ENCODE data around the gene ZBTB44.
"Not testable (repeated sequence)": the region's sequence is repeated elsewhere in the genome, so short reads cannot be mapped to it uniquely, and the experiment has no call there.

The ZBTB44 gene, protein sequence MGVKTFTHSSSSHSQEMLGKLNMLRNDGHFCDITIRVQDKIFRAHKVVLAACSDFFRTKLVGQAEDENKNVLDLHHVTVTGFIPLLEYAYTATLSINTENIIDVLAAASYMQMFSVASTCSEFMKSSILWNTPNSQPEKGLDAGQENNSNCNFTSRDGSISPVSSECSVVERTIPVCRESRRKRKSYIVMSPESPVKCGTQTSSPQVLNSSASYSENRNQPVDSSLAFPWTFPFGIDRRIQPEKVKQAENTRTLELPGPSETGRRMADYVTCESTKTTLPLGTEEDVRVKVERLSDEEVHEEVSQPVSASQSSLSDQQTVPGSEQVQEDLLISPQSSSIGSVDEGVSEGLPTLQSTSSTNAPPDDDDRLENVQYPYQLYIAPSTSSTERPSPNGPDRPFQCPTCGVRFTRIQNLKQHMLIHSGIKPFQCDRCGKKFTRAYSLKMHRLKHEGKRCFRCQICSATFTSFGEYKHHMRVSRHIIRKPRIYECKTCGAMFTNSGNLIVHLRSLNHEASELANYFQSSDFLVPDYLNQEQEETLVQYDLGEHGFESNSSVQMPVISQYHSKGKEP

GRCh38 chr11:130314750-130315285 lies at the start of gene ZBTB44:
TSS of gene ZBTB44 (minus strand) at chr11:130314917. CDS start at chr11:130261873, 53,044 bp downstream.
- peak; percentile 89 for DNase-seq

DNA sequence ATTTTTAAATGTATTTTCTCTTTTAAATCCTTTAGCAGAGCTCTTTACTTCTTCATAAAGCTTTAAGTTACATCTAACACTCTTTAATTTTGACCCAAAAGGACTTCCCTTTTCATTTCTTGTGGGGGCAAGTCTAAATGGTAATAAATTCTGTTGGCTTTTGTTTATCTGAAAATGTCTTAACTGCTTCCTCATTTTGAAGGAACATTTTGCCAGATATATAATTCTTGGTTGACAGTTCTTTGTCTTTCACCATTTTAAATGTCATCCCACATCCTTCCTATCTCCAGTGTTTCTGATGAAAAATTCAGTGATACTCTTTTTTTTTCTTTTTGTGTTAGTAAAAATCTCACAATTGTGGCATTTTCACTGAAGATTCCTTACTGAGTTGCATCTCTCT lies 44.7 kb upstream of the ZBTB44 start:
- no peak for DNase-seq

GRCh38 chr11:130358398-130358797 lies 43.7 kb upstream of the ZBTB44 start:
- DNase-seq, result no peak

DNA sequence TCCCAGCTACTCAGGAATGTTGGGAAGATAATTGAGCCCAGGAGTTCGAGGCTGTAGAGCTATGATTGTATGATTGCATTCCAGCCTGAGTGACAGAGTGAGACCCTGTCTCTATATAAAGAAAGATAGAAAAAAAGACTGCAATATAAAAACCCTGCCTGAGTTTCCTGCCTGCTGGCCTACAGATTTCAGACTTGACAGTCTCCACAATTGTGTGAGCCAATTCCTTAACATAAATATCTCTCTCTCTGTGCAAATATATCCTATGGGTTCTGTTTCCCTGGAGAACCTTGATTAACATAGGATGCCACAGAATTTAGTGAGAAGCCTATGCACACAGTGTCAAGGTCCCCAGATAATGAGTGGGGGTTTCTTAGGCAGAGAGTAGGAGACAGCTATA lies 32.5 kb upstream of the ZBTB44 start:
- no peak for DNase-seq

DNA sequence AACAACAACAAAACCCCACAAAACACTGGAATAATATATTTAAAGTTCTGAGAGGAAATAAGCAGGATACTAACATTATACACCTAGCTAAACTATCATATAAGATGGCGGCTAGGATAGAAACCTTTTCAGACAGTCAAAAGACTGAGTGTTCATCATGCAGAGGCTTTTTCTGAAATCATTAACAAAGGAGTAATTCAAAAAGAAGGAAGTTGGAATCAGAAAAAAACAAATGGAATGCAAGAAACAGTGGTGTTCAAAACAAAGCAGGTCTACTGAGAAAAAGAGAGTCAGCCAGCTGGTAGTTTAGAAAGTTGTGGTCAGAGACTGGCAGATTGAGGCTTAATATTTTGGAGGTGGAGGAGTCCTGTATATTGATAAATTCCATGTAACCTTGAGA lies 30.1 kb upstream of the ZBTB44 start:
- no peak for DNase-seq

DNA sequence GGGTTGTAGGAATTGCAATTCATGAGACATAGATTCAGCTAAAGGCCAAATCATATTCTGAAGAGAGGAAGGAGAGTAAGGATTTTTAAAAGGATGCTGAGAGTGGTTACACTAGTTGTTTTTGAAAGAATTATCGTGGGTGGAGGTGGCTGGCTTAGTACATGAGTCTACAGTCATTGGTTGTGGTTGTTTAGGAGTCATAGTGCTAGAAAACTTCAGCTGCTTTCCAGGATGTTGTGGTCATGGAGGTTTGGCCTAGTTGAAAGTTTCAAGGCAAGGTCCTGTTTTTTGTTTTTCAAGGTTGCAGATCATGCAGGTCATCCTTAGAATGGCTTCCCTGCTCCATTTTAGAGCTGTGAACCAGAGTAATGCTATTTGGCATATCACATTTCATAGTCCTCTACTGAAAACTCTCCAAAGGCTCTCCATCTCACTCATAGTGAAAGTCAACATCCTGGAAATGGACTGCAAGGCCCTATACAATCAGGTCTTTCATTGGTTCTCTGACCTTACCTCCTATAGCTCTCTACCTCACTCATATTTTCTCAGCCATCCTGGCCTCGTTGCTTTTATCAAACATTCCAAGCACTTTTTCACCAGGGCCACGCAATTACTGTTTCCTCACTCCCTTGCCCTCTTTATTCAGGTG lies 26.1 kb upstream of the ZBTB44 start:
- DNase-seq, result no peak

DNA sequence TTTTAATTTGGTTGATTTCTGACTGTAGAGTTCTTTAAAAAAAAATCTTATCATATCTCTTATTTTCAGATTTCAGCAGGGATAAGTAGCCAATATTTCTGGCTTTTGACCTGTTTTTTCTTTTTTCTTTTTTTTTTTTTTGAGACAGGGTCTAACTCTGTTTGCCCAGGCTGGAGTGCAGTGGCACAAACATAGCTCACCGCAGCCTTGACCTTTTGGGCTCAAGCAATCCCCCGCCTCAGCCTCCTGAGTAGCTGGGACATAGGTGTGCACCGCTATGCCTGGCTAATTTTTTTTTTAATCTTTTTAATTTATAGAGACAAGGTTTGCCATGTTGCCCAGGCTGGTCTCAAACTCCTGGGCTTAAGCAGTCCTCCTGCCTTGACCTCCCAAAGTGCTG lies 23.9 kb upstream of the ZBTB44 start:
- DNase-seq, result no peak

DNA sequence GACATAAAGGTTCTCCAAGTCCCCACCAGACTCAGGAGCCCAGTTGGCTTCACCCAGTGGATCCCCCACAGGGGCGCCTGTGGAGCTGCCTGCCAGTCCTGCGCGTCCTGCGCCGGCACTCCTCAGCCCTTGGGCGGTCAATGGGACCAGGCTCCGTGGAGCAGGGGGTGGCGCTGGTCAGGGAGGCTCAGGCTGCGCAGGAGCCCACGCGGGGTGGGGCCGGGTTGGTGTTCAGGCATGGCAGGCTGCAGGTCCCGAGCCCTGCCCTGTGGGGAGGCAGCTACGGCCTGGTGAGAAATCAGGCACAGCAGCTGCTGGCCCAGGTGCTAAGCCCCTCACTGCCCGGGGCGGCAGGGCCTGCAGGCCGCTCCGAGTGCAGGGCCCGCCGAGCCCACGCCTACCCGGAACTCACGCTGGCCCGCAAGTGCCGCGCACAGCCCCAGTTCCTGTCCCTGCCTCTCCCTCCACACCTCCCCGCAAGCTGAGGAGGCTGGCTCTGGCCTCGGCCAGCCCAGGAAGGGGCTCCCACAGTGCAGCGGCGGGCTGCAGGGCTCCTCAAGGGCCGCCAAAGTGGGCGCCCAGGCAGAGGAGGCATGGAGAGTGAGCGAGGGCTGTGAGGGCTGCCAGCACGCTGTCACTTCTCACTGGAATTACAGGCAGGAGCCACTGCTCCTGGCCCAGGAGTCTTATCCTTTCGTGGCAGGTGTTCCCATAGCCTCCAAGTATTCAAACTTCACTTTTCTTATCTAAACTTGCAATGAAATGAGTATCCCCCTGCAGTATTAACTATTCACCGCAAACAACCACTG lies 22.8 kb upstream of the ZBTB44 start:
- DNase-seq, result no peak

- DNase-seq, result not testable (repeated sequence)
Observed at GRCh38 chr11:130331397-130331796, 16.7 kb upstream of the ZBTB44 start.

- no peak for DNase-seq
Observed at GRCh38 chr11:130330101-130330684, 15.5 kb upstream of the ZBTB44 start.

DNA sequence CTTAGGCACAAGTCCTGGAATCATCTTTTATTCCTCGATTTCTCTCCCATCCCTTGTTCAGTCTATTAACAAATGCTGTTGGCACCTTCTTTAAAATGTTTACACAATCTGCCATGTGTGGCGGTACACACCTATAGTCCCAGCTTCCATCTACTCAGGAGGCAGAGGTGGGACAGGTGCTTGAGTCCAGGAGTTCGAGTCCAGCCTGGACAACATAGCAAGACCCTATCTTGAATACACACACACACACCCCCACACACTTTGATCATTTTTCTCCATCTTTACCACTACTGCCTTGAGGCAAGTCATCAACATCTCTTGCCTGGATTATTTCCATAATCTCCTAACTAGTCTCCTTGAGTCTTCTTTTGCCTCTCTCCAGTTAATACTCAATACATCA lies 13.7 kb upstream of the ZBTB44 start:
- DNase-seq, result no peak

- DNase-seq, result no peak
Observed at GRCh38 chr11:130327716-130328115, 13.0 kb upstream of the ZBTB44 start.

DNA sequence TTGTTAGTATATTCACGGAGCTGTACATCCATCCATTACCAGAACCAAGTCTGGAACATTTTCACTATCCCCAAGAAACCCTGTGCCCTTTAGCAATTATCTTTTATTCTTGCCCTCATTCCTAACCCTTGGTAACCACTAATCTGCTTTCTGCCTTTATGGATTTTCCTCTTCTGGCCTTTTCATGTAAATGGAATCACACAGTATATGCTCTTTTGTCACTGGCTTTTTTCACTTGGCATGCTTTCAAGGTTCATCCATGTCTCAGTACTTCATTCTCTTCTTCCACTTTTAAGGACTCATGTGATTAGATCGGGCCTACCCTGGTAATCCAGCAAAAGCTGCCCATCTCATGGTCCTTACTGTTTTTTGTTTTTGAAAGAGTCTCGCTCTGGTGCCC lies 11.0 kb upstream of the ZBTB44 start:
- DNase-seq, result no peak

DNA sequence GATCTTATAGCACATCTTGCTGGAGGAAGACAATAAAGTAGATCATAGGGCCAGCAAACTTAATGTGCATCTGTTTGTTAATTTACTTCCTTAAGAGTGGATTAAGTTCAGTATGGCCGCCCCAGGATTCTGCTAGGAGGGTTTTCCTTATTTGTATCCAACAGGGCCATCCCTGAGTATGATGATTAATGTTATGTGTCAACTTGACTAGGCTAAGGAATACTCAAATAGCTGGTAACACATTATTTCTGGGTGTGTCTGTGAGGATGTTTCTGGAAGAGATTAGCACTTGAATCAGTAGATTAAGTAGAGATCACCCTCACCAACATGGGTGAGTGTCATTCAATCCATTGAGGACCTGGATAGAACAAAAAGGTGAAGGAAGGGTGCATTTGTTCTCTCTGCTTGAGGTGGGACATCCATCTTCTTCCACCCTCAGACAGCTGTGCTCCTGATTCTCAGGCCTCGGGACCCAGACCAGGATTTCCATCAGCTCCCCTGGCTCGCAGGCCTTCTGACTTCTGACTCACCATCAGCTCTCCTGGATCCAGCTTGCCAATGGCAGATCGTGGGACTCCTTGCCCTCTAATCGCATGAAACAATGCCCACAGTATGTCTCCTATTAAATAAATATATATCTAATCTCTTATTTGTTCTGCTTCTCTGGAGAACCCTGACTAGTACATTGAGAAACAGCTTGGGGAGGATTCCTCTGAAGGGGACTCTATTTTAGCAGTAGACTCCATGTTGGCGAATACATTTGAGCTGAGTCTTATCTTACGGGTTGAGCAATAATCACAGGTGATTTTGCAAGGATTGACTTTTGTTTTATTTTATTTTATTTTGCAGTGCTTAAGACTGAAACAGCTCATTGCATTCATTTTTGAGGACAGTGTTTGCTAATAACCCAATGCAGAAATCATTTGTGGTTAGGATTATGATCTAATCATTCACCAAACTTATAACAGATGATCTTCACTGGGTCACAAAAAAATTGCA lies 9.0 kb upstream of the ZBTB44 start:
- DNase-seq, result no peak

DNA sequence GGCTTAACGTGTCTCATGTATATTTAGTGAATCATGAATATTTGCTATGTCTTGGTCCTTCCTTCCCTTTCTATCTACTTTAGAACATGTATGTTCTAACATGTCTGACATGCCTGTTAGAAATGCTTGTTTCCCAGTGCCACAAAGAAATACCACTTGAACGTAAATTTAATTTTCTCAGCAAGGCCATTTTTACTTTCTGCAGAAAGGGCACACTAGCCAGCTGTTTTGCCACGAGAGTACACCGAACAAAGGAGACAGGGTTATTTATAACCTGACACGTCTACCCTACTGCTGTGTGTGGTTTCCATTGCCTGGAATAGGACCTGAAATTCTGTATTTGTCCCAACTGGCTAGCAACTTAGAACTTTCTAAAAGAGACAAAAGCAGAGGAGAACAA lies 7.4 kb upstream of the ZBTB44 start:
- no peak for DNase-seq

- no peak for DNase-seq
Observed at GRCh38 chr11:130318031-130318673, 3.4 kb upstream of the ZBTB44 start.

- DNase-seq, result peak; percentile 36
Observed at GRCh38 chr11:130315354-130315970, 745 bp upstream of the ZBTB44 start.

DNA sequence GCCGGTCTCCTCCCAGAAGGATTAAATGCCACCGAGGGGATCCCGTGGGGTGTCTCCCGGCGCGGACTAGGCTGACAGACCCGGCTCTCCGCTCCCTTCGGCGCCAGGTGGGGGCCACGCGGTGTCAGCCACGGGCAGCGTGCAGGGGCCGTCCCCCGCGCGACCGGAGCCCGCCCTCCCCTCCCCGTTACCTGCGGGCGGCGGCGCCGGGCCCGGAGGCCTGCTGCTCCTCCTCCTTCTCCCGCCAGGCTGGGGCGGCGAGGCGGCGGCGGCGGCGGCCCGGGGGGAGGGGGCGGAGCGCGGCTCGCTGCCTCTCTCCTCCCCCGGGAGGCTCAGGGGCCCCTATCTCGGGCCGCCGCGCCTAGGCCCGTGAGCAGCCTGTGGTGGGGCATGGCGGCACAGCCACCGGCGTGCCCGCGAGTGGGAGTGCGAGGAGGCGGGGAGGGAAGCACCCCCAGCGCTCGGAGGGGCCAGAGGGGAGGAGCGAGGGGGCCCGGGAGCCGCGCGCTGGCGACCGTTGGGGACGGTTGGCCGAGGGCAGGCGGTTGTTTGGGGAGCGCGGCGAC lies 450 bp downstream of the ZBTB44 start:
- DNase-seq, result peak; percentile 76

DNA sequence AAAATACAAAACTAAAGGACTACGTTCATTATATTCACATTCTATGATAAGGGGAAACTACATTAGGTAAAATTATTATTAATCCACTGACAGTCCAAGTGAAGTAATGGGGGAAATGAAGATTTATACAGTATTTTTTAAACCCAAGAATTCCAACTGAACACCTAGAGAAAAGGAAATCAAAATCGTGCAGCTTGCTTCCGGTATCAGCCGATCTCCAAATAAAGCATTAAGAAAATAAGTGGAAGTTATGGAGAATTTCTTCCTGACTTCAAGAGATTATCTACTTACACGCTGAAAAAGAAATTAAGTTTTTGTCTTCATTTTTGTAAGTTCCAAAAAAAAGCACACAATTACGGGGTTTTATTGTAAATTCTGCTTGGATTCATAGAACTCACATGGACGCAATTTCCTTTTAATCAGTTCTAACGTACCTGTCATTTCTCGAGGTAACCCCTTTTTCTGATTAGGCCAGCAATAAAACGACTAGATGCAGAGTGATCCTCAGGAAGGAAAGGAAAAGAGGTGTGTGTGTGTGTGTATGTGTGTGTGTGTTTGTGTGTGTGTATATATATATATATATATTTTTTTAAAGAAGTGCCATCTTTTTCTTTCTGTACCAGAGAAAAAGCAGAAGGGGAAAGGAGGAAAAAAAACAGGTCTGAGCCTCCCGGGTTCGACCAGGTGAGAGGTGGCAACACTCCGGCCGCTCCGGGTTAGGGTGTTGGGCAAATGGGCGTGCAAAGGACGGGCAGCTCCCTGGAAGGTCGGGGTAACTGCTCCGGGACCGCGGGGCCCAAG lies 1.1 kb downstream of the ZBTB44 start:
- no peak for DNase-seq
